MM.1S (cell line): ENCODE data around the gene PLPP3.

Experiments used
- DNase-seq: peaks from one replicate; pipeline ENCODE4 v3.0.0-alpha.2; 2015
- H2AFZ ChIP-seq: fragments of 300-600 bp; sonication (generic); 2 replicates; pipeline ENCODE4 v1.6.0; 2016; ENCODE audit warnings: antibody characterized with exemption, low read length
- H3F3A ChIP-seq: fragments of 300-600 bp; sonication (generic); 2 replicates; pipeline ENCODE4 v1.6.1; 2016; ENCODE audit warnings: mild to moderate bottlenecking, antibody characterized with exemption, low read length, moderate library complexity, mixed read lengths; ENCODE audit not compliant: insufficient read depth
- H3K27ac ChIP-seq: fragments of 300-600 bp; sonication (generic); 2 replicates; pipeline ENCODE4 v1.5.1; 2016; ENCODE audit warnings: mild to moderate bottlenecking, low read length
- H3K27me3 ChIP-seq: fragments of 300-600 bp; sonication (generic); replicated peaks from 2 replicates; pipeline ENCODE4 v1.6.0; 2016; ENCODE audit warnings: low read length; ENCODE audit not compliant: insufficient read depth
- H3K36me3 ChIP-seq: fragments of 300-600 bp; sonication (generic); replicated peaks from 2 replicates; pipeline ENCODE4 v1.6.1; 2016; ENCODE audit warnings: mild to moderate bottlenecking, low read length, mixed read lengths; ENCODE audit not compliant: insufficient read depth
- H3K4me1 ChIP-seq: fragments of 300-600 bp; sonication (generic); 2 replicates; pipeline ENCODE4 v1.6.1; 2016; ENCODE audit warnings: low read length, mixed read lengths
- H3K4me2 ChIP-seq: fragments of 300-600 bp; sonication (generic); 2 replicates; pipeline ENCODE4 v1.6.0; 2016; ENCODE audit warnings: low read depth, low read length
- H3K4me3 ChIP-seq: fragments of 300-600 bp; sonication (generic); 2 replicates; pipeline ENCODE4 v1.5.1; 2016; ENCODE audit warnings: low read length, mixed read lengths
- H3K79me2 ChIP-seq: fragments of 300-600 bp; sonication (generic); 2 replicates; pipeline ENCODE4 v1.6.1; 2016; ENCODE audit warnings: mixed run types, low read length, mixed read lengths
- H3K9ac ChIP-seq: fragments of 300-600 bp; sonication (generic); 2 replicates; pipeline ENCODE4 v1.6.1; 2016; ENCODE audit warnings: low read length, mixed read lengths
- H3K9me2 ChIP-seq: fragments of 300-600 bp; sonication (generic); replicated peaks from 2 replicates; pipeline ENCODE4 v1.6.1; 2016; ENCODE audit warnings: mild to moderate bottlenecking, low read length, mixed read lengths; ENCODE audit not compliant: insufficient read depth
- H3K9me3 ChIP-seq: fragments of 300-600 bp; sonication (generic); replicated peaks from 2 replicates; pipeline ENCODE4 v1.6.1; 2016; ENCODE audit warnings: mild to moderate bottlenecking, low read length, mixed read lengths; ENCODE audit not compliant: insufficient read depth
- H4K20me1 ChIP-seq: fragments of 300-600 bp; sonication (generic); 2 replicates; pipeline ENCODE4 v1.6.1; 2016; ENCODE audit warnings: mild to moderate bottlenecking, low read length, moderate library complexity, mixed read lengths; ENCODE audit not compliant: insufficient read depth
- CTCF ChIP-seq: fragments of 300-600 bp; sonication (generic); IDR thresholded peaks from 2 replicates; pipeline ENCODE4 v1.5.1; 2016; ENCODE audit warnings: antibody characterized with exemption, low read length, mixed read lengths
- EZH2 ChIP-seq: fragments of 300-600 bp; sonication (generic); optimal IDR thresholded peaks from 2 replicates; pipeline ENCODE3; 2017; ENCODE audit warnings: low read depth, mild to moderate bottlenecking, antibody characterized with exemption, low read length, mixed read lengths
- EZH2phosphoT487 ChIP-seq: fragments of 300-600 bp; sonication (generic); IDR thresholded peaks from 2 replicates; pipeline ENCODE4 v1.6.1; 2018; ENCODE audit warnings: antibody characterized with exemption, low read length

Gene PLPP3

DNA sequence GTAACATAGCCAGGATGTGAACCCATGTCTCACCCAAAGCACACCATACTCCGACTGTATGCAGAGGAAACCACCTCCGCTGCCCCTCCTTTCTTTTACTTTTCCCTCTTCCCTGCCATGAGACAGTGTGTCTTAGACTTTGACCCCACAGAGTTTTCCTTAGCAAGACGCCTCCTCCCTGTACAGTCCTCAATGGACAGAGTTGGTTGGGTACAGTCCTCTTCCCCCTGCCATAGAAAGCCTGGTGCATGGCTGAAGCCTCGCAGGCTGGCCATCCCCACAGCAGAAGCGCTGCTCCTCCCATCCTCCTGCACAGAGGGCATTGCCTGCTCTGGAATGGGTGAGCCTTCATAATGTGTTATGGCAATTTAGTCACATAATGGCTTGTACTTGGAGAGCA is 127.9 kb downstream of the PLPP3 start:
- H3K9me3 ChIP-seq: no peaks in the 10 kb centered on the region
- no peak overlapping the region for H3K4me2 ChIP-seq
- no peak for DNase-seq
- no peaks in the 10 kb centered on the region for H3K79me2 ChIP-seq
- no peak overlapping the region for H3K9ac ChIP-seq
- H3K4me3 ChIP-seq: no peak overlapping the region
- no peak overlapping the region for H3K27ac ChIP-seq
- H3F3A ChIP-seq: no peaks in the 10 kb centered on the region
- no peaks in the 10 kb centered on the region for H3K9me2 ChIP-seq
- H3K27me3 ChIP-seq: no peaks in the 10 kb centered on the region
- no peak overlapping the region for H2AFZ ChIP-seq
- TF ChIP-seq EZH2phosphoT487 (no peak), EZH2 (no peak), CTCF (no peak)
- H3K4me1 ChIP-seq: no peaks in the 10 kb centered on the region
- no peaks in the 10 kb centered on the region for H3K36me3 ChIP-seq
- H4K20me1 ChIP-seq: no peaks in the 10 kb centered on the region

GRCh38 chr1:56450004-56450666 is 129.2 kb downstream of the PLPP3 start:
- H3K4me1 ChIP-seq: no peaks in the 10 kb centered on the region
- TF ChIP-seq EZH2 (no peak), CTCF (no peak), EZH2phosphoT487 (no peak)
- no peak overlapping the region for H3K4me2 ChIP-seq

DNA sequence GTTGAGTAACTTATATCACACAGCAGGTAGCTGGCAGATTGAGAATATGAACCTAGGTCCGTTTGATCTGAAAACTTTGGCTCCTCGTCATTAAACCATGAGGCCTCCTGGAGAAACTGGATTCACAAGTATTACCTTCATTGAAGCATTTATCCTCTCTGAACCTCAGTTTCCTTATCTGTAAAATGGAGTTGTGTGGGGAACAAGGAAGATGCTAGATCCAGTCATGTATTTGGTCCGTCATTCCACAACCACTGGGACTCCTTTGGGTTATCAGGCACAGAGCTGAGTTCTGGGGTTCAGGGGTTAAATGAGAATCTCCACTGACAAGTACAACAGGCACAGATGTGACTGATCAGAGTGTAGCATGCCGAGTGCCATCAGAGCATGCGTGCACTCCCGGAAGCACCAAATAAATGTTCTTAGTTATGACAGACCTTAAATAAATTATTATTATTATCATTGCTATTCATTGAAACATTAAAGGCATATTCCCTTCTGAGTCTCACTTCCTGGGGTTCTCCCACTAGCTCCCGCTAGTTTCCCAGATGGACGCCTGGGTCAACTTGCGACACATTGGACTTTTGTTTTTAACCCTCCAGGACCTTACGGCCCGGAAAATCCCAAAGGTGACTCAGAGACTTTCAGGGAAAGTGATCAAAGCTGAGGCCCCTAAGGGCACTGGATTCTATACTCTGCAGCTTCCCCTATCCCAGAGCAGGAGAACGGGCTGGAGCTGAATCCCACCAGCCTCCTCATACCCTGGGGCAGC is 130.6 kb downstream of the PLPP3 start:
- no peak overlapping the region for H3K27ac ChIP-seq
- no peak overlapping the region for H3K4me2 ChIP-seq
- H2AFZ ChIP-seq: no peak overlapping the region
- H3K4me3 ChIP-seq: no peak overlapping the region
- TF ChIP-seq EZH2: no peak
- TF ChIP-seq EZH2phosphoT487: no peak
- TF ChIP-seq CTCF: no peak
- H3K27me3 ChIP-seq: no peaks in the 10 kb centered on the region
- no peaks in the 10 kb centered on the region for H4K20me1 ChIP-seq
- no peaks in the 10 kb centered on the region for H3K9me2 ChIP-seq
- no peaks in the 10 kb centered on the region for H3K9me3 ChIP-seq
- no peaks in the 10 kb centered on the region for H3K4me1 ChIP-seq
- H3K36me3 ChIP-seq: no peaks in the 10 kb centered on the region
- no peak overlapping the region for H3K9ac ChIP-seq
- DNase-seq: no peak
- no peaks in the 10 kb centered on the region for H3K79me2 ChIP-seq
- no peaks in the 10 kb centered on the region for H3F3A ChIP-seq

More at GRCh38 chr1:56450004-56450666, 129.2 kb downstream of the PLPP3 start:
- Histone ChIP-seq H3F3A (no peaks in the 10 kb centered on the region), H3K4me3 (no peak overlapping the region), H2AFZ (no peak overlapping the region), H3K36me3 (no peaks in the 10 kb centered on the region), H3K9me3 (no peaks in the 10 kb centered on the region), H3K9ac (no peak overlapping the region), H3K27me3 (no peaks in the 10 kb centered on the region), H4K20me1 (no peaks in the 10 kb centered on the region), H3K79me2 (no peaks in the 10 kb centered on the region), H3K27ac (no peak overlapping the region), H3K9me2 (no peaks in the 10 kb centered on the region)
- DNase-seq: no peak
